Breast epithelium (tissue), 3 donors: Measurements from ENCODE around the gene SLC9A8.

ENCODE experiments used
- CTCF ChIP-seq, 3 donors: fragments of 450-650 bp; IDR thresholded peaks; one replicate each; pipeline ENCODE4 v1.5.1; 2016 to 2017; ENCODE audit warnings: antibody characterized with exemption in 3 of 3, mild to moderate bottlenecking in 3 of 3, moderate library complexity in 3 of 3
- POLR2A ChIP-seq: fragments of 450-650 bp; IDR thresholded peaks from one replicate; pipeline ENCODE4 v1.6.1; 2016; ENCODE audit warnings: antibody characterized with exemption, mild to moderate bottlenecking, moderate library complexity
- POLR2AphosphoS5 ChIP-seq, 3 donors: sonication (generic); formaldehyde crosslinking; IDR thresholded peaks; one replicate each; pipeline ENCODE4 v1.6.1; 2017; ENCODE audit warnings: antibody characterized with exemption in 3 of 3

GRCh38 chr20:49867453-49868215 is 55.0 kb downstream of the SLC9A8 start:
- TF ChIP-seq CTCF (IDR thresholded peaks at IDR 0.05): no peak
- TF ChIP-seq POLR2A: no peak
- no peak for TF ChIP-seq POLR2AphosphoS5 (IDR thresholded peaks at IDR 0.05)
